NOMO-1 treated with dmso at 0.1 percent for 144 hours (cell line): Measurements from ENCODE around the gene GP9.

Experiments used
- DNase-seq: peaks from one replicate; lab custom pipeline; 2025; ENCODE audit not compliant: unreplicated experiment; lab: John Stamatoyannopoulos, UW

Gene GP9

DNA sequence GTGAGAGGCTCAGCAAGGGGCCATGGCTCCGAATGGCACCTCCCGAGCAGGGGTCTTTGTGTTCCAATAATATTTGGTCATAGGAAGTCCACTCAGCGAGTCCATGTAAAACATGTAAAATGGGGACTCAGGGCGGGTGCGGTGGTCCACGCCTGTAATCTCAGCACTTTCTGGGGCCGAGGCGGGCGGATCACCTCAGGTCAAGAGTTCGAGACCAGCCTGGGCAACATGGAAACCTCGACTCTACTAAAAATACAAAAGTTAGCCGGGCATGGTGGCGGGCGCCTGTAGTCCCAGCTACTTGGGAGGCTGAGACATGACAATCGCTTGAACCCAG lies 33.1 kb upstream of the GP9 start:
- DNase-seq = no peak

DNA sequence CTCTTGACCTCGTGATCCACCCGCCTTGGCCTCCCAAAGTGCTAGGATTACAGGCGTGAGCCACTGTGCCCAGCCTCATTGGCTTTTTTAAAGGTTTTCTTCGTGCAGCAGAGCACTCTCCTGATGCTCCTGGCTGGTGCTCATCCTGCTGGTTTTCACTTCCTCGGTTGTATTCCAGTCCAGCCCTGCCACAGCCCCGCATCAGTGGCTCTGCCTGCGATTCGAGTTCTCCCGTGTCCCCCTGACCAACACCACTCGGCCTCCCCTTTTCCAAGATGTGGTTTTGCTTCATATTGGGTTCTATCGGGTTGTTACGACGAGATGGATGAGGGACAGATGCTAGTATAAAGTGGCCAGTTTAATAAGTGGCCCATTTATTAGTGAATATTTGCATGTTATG lies 31.7 kb upstream of the GP9 start:
- DNase-seq = no peak

DNA sequence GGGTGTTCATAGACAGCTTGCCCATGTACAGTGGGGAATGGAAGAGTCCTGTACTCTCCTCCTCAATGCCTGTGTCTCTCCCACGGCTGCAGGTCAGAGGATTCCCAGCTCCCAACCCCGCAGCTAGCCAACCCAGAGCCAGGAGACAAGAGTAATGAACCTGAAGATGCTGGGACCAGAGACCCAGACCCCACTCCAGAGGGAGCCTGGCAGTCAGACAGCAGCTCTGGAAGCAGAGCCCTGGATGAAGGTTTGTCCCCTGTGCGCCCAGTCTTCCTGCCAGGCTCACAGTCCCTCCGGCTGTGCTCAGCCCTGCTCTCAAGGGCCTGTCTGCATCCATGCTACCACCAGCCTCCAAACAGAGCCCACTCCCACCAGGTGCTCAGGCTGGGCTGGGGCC lies 30.0 kb upstream of the GP9 start:
- DNase-seq = no peak

DNA sequence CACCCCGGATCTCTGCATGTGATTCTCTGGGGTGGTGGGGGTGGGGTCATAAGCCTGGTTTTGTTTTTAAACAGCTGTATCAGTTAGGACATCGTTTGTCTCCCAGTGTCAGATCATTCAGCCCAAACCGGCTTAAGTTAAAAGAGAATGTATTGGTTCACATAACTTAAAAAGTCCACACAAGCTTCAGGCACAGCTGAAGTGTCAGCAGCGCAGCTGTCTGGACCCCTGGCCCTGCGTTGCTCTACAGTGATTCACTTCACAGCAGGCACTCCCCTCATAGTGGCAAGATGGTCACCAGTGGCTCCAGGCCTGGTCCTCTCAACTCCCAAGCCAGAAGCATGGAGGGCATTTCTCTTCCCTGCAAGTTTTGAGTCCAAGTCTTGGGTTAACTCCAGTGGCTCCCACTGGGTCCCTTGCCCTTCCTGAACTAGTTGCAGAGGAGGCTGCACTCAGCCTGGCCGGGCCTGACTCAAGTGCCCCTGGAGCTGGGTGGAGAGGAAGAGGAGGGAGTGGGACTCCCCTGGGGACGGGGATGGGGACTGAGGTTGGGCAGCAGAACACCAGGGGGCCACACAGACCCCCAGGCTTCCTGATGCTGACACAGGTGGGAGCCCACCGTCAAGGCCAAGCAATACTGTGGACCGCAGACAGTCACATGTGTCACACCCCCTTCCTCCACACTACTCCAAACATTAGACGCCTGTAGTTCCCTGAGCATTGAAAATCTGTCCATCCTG lies 28.9 kb upstream of the GP9 start:
- DNase-seq = no peak

DNA sequence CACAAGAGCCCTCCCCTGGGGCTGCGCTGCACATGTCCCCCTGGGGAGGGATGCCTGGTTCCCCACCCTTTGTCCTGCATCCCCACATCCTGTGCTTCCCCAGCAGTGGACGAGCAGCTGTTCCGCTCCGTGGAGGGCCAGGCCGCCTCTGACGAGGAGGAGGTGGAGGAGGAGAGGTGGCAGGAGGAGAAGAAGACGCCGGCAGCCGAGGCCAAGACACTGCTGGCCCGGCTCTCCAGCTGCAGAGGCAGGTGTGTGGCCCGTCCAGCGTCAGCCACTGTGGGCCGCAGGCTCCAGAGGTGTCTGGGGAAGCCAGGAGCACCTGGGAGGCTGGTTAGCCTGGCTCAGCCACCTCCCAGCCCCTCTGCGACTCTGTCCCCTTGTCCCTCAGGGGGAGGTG lies 27.9 kb upstream of the GP9 start:
- DNase-seq = no peak

DNA sequence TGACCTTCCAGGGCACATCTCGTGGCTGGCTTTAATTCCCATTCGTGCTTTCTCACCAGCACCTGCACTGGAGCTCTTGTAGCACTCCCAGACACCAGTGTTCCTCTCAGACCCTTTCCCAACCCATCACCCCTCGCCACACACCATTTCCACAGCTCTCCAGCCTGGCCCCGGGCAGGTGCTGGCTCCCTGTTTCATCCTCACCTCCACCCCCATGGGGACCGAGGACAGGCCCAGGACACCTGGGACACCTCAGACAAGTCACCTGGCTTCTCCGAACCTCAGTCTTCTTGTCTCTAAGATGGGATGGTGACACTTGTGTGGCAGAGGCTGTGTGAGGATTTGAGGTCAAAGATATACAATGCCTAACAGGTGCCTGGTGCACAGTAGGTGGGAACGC lies 27.4 kb upstream of the GP9 start:
- no peak for DNase-seq

DNA sequence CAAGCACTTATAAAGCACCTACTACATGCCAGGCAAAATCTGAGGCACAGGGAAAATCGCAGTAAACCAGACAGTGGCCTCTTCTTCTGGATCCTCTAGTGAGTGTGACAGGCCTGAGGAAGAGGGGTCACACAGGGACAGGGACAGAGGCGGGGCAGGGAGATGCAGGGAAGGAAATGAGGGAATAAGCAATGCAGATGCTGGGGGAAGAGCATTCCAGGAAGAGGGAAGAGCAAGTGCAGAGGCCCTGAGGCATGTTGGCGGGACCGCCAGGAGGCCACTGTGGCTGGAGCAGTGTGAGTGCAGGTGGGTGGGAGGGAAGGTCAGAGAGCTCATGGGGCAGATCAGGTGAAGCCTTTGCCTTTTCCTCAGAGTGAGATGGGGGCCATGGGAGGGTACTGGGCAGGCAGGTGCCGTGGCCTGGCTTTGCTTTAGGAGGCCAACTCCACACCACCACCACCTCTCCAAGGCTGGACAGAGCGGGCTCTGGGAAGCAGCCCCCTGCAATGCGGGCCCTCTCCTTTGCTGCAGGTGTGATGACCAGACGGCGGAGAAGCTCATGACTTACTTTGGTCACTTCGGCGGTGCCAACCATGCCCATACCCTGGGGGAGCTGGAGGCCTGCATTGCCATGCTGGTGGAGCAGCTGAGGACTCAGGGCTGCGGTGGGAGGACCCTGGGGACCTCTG lies 26.8 kb upstream of the GP9 start:
- no peak for DNase-seq

DNA sequence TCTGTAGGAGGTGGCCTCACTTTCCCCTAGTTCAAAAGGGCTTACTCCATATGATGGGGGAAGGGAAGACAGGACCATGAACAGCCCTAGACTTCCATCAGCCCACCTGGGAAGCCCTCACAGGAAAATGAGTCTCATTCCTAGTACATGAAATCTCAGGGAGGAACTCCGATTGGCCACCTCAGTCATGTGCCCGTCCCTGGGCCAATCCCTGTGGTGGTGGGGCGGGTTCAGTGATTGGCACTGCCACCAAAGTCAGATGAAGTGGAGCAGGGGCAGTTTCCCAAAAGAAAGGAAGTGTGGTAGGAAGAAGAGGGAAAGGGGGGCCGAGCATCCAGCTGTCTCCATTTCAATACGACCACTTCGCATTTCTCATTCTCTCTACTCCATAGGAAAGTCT lies 25.9 kb upstream of the GP9 start:
- no peak for DNase-seq

DNA sequence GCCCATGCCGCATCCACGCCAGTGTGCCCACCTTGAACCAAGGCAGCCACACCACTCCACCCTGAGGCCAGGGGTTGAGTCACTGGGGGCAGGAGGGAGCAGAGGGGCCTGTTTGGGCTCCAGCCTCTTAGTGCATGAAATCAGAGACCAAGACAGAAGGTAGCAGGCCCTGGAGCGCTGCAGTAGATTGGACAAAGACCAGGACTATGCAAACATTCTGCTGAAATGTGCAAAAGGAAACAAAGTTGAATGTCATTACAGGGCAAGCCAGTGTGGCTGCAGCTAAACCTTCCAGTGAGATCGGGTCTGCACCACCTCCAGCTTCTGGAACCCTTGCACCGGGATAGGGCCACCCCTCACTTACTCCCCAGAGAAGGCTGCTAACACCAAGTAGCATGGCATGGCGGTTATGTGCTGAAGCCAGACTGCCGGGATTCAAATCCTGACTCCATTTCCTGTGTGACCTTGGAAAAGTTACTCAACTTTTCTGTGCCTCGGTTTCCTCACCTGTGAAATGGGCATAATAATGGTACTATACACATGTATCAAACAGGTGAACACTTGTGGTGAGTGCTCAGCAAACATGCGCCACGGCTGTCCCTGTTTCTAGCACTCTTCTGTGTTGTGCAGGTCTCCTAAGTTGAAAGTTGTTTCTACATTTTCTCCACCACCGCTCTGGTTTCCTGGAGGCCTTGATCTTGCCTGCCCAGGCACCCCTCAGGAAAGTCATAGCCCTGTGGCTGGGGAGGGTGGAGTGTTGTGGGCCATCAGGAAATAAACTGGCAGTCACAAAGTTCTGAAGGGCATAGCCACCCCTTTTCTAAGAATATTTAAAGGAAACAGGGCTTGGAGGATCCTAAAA lies 25.0 kb upstream of the GP9 start:
- DNase-seq = no peak

DNA sequence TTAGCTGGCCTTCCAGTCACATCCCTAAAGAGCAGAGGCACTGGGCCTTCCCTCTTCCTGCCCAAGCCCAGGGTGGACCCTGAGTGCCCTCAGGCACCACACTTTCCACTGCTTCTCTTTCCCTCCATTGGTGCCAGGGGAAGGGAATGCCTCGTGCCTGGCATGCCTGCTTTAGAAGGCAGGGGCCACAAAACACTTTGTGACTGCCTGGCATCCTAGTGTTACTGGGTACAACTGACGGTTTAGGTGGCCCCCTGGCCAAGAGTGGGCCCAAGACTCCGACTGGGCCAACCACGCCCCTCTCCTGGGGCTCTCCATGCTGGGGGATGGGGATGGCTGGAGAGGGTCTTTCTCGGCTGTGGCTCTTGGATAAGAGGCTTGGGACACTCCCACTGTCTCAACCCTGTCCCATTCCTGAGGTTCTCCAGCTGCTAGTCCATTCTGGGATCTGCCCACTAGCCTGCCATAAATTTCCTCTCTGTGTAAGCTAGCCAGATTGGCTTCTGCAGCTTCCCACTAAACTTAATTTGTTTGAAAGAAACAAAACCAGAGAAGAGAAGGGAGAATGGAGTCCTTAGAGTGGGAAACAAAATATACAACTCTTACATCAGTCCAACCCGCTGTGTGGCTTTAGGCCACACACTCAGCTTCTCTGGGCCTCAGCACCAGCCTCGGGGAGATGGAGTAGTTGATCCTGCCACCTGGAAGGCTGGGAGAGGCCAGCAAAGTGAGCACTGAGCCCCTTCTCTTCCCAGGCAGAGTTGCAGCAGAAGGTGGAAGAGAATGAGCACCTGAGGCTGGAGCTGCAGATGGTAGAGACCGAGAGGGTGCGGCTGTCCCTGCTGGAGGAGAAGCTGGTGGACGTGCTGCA lies 24.1 kb upstream of the GP9 start:
- no peak for DNase-seq

DNA sequence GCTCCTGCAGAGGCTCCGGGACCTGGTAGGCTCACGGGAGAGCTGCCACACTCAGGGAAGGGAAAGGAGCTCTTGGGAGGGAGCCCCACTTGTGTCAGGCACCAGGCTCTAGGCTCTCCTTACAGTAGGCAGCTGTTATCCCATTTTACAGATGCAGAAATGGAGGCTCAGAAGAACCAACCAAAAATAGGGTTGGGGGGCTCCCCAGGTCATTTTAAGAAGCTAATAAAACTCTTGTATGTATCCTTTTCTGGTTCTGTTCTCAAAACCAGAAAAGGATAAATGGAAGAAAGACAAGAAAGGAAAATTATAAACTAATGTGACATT lies 23.5 kb upstream of the GP9 start:
- no peak for DNase-seq

DNA sequence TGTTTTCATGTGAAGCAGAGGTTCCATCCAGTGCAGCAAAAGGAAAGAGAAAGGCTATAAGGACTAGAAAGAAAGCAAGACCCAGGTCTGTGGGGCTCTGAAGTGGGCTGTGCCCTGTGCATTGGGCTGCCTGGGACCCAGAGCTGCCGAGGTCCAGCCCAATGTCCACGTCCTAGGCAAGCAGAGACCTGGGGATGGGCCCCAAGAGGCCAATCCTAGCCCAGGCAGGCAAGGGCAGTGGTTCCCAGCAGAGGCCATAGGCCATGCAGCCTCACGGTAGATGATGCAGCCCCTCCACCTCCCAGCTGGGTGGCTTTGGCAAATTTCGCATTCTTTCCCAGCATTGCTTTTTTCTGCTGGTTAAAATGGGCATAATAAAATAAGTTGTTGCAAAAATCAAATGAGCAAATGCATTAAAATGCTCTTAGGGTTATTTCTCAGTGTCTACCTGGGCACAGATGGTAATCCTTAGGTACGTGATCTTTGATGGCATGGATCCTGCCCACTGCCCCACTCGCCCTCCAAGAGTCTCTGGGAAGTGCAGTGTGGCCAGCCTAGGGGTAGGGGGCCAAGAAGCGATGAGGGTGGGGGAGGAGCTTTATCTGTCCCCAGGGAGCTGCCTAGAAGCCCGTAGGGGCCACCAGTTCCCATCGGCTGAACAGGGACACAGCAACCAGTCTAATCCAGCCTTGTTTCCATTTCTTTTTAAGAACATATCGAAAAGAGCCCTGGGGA lies 22.3 kb upstream of the GP9 start:
- no peak for DNase-seq

DNA sequence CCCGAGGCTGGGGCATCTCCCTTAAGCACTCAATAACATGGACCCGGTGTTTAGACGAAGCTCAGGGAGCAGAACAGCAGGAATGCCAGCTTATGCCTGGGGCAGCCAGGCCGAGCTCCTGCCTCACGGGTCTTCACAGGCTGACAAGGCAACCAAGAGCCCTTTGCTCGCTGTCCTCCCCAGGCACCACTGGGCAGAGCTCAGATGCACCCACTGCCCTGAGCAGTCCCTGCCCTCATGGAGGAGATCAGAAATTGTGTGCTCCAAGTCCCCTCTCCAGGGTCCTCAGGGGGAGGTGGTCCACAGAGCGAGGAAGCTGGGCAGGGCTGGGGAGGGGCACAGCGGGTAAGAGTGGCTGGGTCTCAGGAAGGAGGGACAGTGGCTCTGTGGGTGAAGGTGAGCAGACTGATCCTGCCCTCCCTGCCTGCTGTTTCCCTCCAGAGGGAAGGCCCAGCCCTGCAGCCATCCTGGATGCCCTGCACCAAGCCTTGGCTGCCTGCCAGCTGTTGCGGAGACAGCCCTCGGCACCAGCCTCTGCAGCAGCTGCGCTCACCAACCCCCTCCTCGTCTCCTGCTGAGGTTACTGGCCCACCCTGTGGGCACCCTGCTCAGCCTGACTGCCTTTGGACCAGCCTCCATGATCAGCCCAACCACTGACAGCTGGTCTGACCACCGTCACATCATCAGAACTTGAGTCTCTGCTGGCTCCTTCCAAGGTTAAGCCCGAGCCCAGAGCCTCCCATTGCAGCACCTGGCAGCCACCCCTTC lies 21.1 kb upstream of the GP9 start:
- no peak for DNase-seq

DNA sequence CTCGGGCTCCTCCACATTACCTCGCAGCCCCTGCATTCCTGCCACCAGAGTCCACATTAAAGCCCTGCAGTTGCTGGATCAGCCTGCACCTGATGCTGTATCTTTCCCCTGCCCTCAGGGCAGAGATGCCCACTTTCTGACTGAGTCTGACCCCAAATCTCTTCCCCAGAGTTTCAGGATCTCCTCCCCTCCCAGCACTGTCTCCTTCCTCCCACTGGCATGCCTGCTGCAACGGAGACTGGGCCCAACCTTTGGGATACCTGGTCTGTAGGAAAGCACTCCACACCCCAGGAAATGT lies 20.6 kb upstream of the GP9 start:
- DNase-seq = no peak

DNA sequence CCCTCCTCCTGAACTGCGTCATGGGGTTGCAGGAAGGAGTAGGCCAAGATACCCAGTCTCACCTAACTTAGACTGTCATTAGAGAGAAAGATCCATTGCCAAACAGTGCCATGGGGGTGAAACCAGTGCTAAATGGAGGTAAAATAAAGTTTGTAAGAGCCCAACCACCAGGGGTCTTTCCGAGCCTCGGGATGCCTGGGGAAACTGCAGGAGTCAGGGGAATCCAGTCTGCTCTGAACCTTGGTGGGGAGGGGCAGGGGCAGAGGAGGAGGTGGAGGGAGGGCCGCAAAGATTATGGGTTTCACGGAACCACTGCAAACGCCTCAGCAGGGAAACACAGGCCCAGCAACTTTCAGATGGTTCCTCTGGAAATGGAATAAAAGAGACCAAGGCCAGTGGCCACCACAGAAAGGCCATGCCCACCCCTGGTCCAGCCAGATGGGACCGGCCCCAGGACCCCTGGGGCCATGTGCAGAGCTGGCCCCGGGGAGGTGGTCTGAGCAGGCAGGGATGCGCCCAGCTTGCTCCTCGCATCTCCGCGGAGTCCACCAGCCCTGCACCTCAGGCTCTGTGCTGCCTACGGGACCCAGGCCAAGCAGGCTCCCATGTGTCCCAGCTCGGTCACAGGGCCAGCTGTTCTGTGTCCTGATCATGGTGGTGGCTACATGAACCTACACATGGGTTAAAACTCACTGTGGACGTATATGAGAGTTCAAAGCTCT lies 19.8 kb upstream of the GP9 start:
- DNase-seq = no peak

DNA sequence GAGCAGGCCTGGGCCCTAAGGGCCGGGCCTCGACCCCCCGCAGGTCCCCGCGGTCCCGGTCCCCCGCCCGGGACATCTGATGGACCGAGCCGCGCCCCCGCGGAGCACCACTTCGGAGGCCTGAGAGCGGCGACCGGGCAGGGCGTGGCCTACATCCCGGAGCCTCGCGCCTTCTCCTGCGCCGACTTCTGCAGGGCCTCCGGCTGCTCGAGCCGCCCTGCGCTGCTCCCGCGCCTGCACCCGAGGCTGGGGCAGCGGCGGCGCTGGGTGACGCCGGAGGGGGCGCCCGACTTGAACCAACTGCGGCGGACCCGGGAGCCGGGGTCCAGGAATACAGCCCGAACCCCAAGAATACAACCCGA lies 14.9 kb upstream of the GP9 start:
- no peak for DNase-seq

DNA sequence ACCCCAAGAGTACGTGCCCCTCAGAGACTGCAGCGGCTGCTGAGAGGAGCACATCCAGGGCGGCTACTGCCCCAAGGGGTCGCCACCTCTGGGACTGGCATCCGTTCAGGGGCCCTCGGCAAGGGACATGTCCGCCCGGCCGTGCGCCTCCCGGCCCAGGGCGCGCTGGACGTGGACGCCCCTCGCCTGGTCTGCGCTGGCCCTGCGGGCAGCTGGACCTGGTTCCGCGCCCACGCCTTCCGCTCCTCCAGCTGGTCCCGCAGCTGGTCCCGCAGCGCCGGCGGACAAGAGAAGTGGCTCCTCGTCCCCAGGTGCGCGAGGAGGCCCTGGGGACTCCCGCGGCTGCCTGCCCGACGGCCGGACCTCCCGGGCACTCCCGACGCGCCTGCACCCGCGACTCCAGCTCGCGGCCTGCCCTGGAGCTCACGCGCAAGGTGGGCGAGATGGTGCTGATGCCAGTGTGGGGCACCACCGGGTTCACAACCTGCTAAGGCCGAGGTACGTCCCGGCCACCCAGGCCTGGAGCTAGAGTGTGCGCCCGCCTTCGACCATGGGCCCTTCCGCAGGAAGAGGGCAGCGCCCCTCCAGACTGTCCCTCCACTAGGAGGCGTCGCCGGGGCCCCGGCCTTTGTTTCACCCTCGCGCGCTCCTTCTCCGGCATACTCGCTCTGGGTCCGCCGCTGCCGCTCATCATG lies 14.4 kb upstream of the GP9 start:
- no peak for DNase-seq

DNA sequence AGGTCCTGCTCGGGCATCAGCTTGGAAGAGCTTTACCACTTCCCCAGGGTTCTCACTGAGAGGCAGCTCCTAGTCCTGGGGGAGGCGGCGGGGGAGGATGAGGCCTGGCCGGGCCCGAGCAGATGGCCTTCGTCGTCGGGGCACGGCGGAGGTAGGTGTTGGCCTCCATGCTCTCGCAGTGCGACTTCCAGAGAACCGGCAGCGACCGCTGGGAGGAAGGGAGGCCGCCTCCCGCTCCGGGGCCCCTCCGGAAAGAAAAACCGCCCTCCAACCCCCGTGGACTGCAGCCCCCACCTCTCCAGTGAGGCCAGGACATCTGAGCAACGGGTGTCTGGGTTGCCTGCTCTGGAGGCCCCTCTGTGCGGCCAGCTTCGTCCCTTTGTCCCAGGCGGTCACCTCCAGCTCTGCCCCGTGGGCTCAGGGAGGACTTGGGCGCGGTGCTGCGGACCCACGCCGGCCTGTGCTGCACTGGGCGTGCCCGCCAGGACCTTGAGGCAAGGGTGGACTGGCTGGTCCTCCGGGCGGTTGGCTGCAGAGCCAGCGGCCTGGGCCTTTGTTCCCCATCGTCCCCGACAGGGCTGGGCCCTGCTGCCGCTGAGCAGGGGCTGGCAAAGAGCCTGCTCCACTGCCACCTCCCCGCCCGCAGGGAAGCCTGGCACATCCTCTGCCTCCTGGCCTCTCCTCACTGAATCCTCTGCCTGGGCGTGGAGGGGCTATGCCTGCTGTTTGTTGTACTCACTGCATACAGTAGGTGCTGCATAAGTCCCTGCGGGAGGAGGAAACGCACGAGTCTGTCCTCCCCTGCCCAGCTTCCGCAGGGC lies 13.6 kb upstream of the GP9 start:
- DNase-seq = no peak
